H9 (cell line): ENCODE measurements around the gene SYAP1. TPM values are rescaled to one million over a fixed set of nuclear protein-coding genes. Genes with fewer than 3 reads are reported as not detected.

Experiments
- DNase-seq: peaks from one replicate; pipeline ENCODE4 v3.0.0-alpha.2; 2017
- H2AFZ ChIP-seq: one replicate; pipeline ENCODE4 v1.6.1; 2013; ENCODE audit warnings: mild to moderate bottlenecking, low read length, control low read depth, moderate library complexity
- H2AK5ac ChIP-seq: 2 replicates; pipeline ENCODE4 v1.6.1; 2013; ENCODE audit warnings: low read length, control low read depth, mixed read lengths; ENCODE audit not compliant: insufficient read length
- H2BK120ac ChIP-seq: one replicate; pipeline ENCODE4 v1.6.1; 2013; ENCODE audit warnings: low read depth, mild to moderate bottlenecking, low read length, control low read depth, inconsistent platforms; ENCODE audit not compliant: poor library complexity, severe bottlenecking
- H2BK12ac ChIP-seq: 2 replicates; pipeline ENCODE4 v1.6.1; 2013; ENCODE audit warnings: low read length, control low read depth, mixed read lengths, low read depth; ENCODE audit not compliant: insufficient read length
- H2BK15ac ChIP-seq: 2 replicates; pipeline ENCODE4 v1.6.1; 2013; ENCODE audit warnings: low read depth, low read length, control low read depth
- H2BK20ac ChIP-seq: one replicate; pipeline ENCODE4 v1.6.1; 2013; ENCODE audit warnings: low read depth, mild to moderate bottlenecking, low read length, control low read depth, inconsistent platforms; ENCODE audit not compliant: poor library complexity, severe bottlenecking
- H2BK5ac ChIP-seq: 2 replicates; pipeline ENCODE4 v1.6.1; 2013; ENCODE audit warnings: low read length, control low read depth, mixed read lengths; ENCODE audit not compliant: insufficient read length
- H3K14ac ChIP-seq: 2 replicates; pipeline ENCODE4 v1.6.1; 2013; ENCODE audit warnings: low read length, control low read depth; ENCODE audit not compliant: insufficient read depth
- H3K18ac ChIP-seq: 2 replicates; pipeline ENCODE4 v1.6.1; 2013; ENCODE audit warnings: low read depth, mild to moderate bottlenecking, mixed read lengths, low read length, control low read depth; ENCODE audit not compliant: insufficient read length
- H3K23ac ChIP-seq: 2 replicates; pipeline ENCODE4 v1.6.1; 2013; ENCODE audit warnings: low read length, control low read depth, mixed read lengths, low read depth; ENCODE audit not compliant: insufficient read length
- H3K23me2 ChIP-seq: 2 replicates; pipeline ENCODE4 v1.6.1; 2013; ENCODE audit warnings: low read depth, mild to moderate bottlenecking, mixed read lengths, low read length, control low read depth; ENCODE audit not compliant: insufficient read length, poor library complexity, severe bottlenecking
- H3K27ac ChIP-seq: 2 replicates; pipeline ENCODE4 v1.5.1; 2013; ENCODE audit warnings: low read length, control low read depth, mixed read lengths, low read depth; ENCODE audit not compliant: insufficient read length
- H3K27me3 ChIP-seq: 2 replicates; pipeline ENCODE4 v1.6.1; 2013; ENCODE audit warnings: low read length, control low read depth, inconsistent platforms; ENCODE audit not compliant: insufficient read depth
- H3K4ac ChIP-seq: 2 replicates; pipeline ENCODE4 v1.6.1; 2013; ENCODE audit warnings: low read depth, mild to moderate bottlenecking, control low read depth, inconsistent platforms, low read length, moderate library complexity
- H3K4me1 ChIP-seq: 2 replicates; pipeline ENCODE4 v1.6.1; 2013; ENCODE audit warnings: low read length, control low read depth, inconsistent platforms; ENCODE audit not compliant: insufficient read depth
- H3K4me2 ChIP-seq: 2 replicates; pipeline ENCODE4 v1.6.1; 2013; ENCODE audit warnings: low read length, control low read depth, mixed read lengths; ENCODE audit not compliant: insufficient read length, insufficient read depth
- H3K56ac ChIP-seq: 2 replicates; pipeline ENCODE4 v1.6.1; 2013; ENCODE audit warnings: low read depth, mild to moderate bottlenecking, mixed read lengths, low read length, control low read depth; ENCODE audit not compliant: insufficient read length
- H3K79me1 ChIP-seq: 2 replicates; pipeline ENCODE4 v1.6.1; 2013; ENCODE audit warnings: low read depth, mild to moderate bottlenecking, moderate library complexity, low read length, control low read depth, inconsistent platforms; ENCODE audit not compliant: insufficient read depth, poor library complexity, severe bottlenecking
- H3K79me2 ChIP-seq: 2 replicates; pipeline ENCODE4 v1.6.1; 2013; ENCODE audit warnings: low read length, control low read depth, inconsistent platforms; ENCODE audit not compliant: insufficient read depth
- H3K9ac ChIP-seq: 2 replicates; pipeline ENCODE4 v1.6.1; 2013; ENCODE audit warnings: low read length, control low read depth, mixed read lengths; ENCODE audit not compliant: insufficient read length; ENCODE audit errors: extremely low read depth
- H3K9me3 ChIP-seq: one replicate; pipeline ENCODE4 v1.6.1; 2013; ENCODE audit warnings: low read depth, low read length, inconsistent platforms; ENCODE audit not compliant: control insufficient read depth
- H3T11ph ChIP-seq: one replicate; pipeline ENCODE4 v1.6.1; 2013; ENCODE audit warnings: mild to moderate bottlenecking, low read length, control low read depth, inconsistent platforms
- H4K20me1 ChIP-seq: one replicate; pipeline ENCODE4 v1.6.1; 2013; ENCODE audit not compliant: control insufficient read depth, insufficient read length, insufficient read depth
- H4K5ac ChIP-seq: 2 replicates; pipeline ENCODE4 v1.6.1; 2013; ENCODE audit warnings: low read depth, mild to moderate bottlenecking, mixed read lengths, low read length, control low read depth; ENCODE audit not compliant: insufficient read length
- H4K8ac ChIP-seq: replicated peaks from 2 replicates; pipeline ENCODE4 v1.6.1; 2013; ENCODE audit warnings: low read length, control low read depth, mixed read lengths, low read depth; ENCODE audit not compliant: insufficient read length
- H4K91ac ChIP-seq: 2 replicates; pipeline ENCODE4 v1.6.1; 2013; ENCODE audit warnings: low read depth, mild to moderate bottlenecking, moderate library complexity, mixed read lengths, low read length, control low read depth; ENCODE audit not compliant: insufficient read length
- H3K27ac Mint-ChIP-seq, 3 experiments: 2 replicates in 2 of 3; 3 replicates in 1 of 3; pipeline ENCODE4 v1.8.0; 2020 to 2021; ENCODE audit warnings: mixed read lengths in 3 of 3, mild to moderate bottlenecking in 1 of 3, moderate library complexity in 1 of 3
- H3K27me3 Mint-ChIP-seq: 2 replicates; pipeline ENCODE4 v1.8.0; 2021; ENCODE audit warnings: low read depth, mild to moderate bottlenecking, moderate library complexity, mixed read lengths
- H3K36me3 Mint-ChIP-seq, 3 experiments: 2 replicates in 2 of 3; 3 replicates in 1 of 3; pipeline ENCODE4 v1.8.0; 2020 to 2021; ENCODE audit warnings: low read depth in 3 of 3, mixed read lengths in 3 of 3; ENCODE audit not compliant: insufficient read depth in 1 of 3
- H3K4me1 Mint-ChIP-seq, 2 experiments: 2 replicates each; pipeline ENCODE4 v1.8.0; 2020; ENCODE audit warnings: mixed read lengths in 2 of 2
- H3K4me3 Mint-ChIP-seq, 2 experiments: 2 replicates in 1 of 2; 3 replicates in 1 of 2; pipeline ENCODE4 v1.8.0; 2020 to 2021; ENCODE audit warnings: mild to moderate bottlenecking in 2 of 2, mixed read lengths in 2 of 2, moderate library complexity in 1 of 2
- H3K9me3 Mint-ChIP-seq, 2 experiments: 2 replicates in 1 of 2; 3 replicates in 1 of 2; pipeline ENCODE4 v1.8.0; 2020; ENCODE audit warnings: mild to moderate bottlenecking in 2 of 2, mixed read lengths in 2 of 2, moderate library complexity in 1 of 2
- CTCF ChIP-seq: fragments of 200-600 bp; sonication (generic); conservative IDR thresholded peaks from 3 replicates; pipeline ENCODE4 v1.8.0; 2021; ENCODE audit warnings: antibody characterized with exemption, mild to moderate bottlenecking
- WGBS: extraction: QIAGEN DNeasy Blood & Tissue Kit; methylation state at CpG from one replicate; pipeline ENCODE4 v1.1.7; 2013; ENCODE audit warnings: missing lambda C conversion rate, low lambda C conversion rate, mixed read lengths; ENCODE audit not compliant: insufficient read length; ENCODE audit errors: extremely low coverage; 5-methylcytosine and 5-hydroxymethylcytosine counted together
- total RNA-seq: library from RNA; stranded (reverse); gene quantifications from 2 replicates; pipeline ENCODE4 v1.2.1, GENCODE V29; 2021

Gene SYAP1
- total RNA-seq, 1 experiment from 2014 or later = 42.7 TPM

- no peak for DNase-seq
- Mint-ChIP-seq H3K9me3 (no peaks in the 10 kb centered on the region), H3K27ac (no peak overlapping the region), H3K4me3 (no peak overlapping the region), H3K27me3 (no peaks in the 10 kb centered on the region), H3K36me3 (peaks cover 37 to 63% (median 61%) of the 10 kb centered on the region in 3 experiments), H3K4me1 (no peaks in the 10 kb centered on the region)
- no peaks in the 10 kb centered on the region for H3K9me3 ChIP-seq
- no CpG with 5 or more reads among the region's 4 CpGs for WGBS
- H2AK5ac ChIP-seq = no peak overlapping the region
- no peaks in the 10 kb centered on the region for H3K27me3 ChIP-seq
- H3K9ac ChIP-seq = no peak overlapping the region
- H2BK120ac ChIP-seq = no peak overlapping the region
- H3K23ac ChIP-seq = no peak overlapping the region
- no peak overlapping the region for H4K91ac ChIP-seq
- H2BK20ac ChIP-seq = no peak overlapping the region
- H2BK15ac ChIP-seq = no peak overlapping the region
- no peaks in the 10 kb centered on the region for H4K20me1 ChIP-seq
- H3K79me1 ChIP-seq = peaks cover 15% of the 10 kb centered on the region
- no peak overlapping the region for H4K8ac ChIP-seq
- H2BK5ac ChIP-seq = no peak overlapping the region
- no peak overlapping the region for H3K27ac ChIP-seq
- no peak overlapping the region for H3T11ph ChIP-seq
- H4K5ac ChIP-seq = no peak overlapping the region
- H2AFZ ChIP-seq = no peak overlapping the region
- H3K79me2 ChIP-seq = peaks cover 34% of the 10 kb centered on the region
- H3K4ac ChIP-seq = no peak overlapping the region
- no peak overlapping the region for H3K4me2 ChIP-seq
- no peak for TF ChIP-seq CTCF
- H3K18ac ChIP-seq = no peak overlapping the region
- no peak overlapping the region for H2BK12ac ChIP-seq
- no peak overlapping the region for H3K56ac ChIP-seq
- no peaks in the 10 kb centered on the region for H3K23me2 ChIP-seq
- H3K4me1 ChIP-seq = no peaks in the 10 kb centered on the region
- no peak overlapping the region for H3K14ac ChIP-seq
Observed at GRCh38 chrX:16797841-16798240, 78.4 kb downstream of the SYAP1 start.
